Choroid plexus epithelial cell (primary cell): ENCODE results near the gene OTOP3.

Experiments
- DNase-seq: peaks from one replicate; pipeline ENCODE4 v3.0.0-alpha.2; 2010; ENCODE audit warnings: low read depth
- H3K4me3 ChIP-seq: 2 replicates; pipeline ENCODE4 v1.5.1; 2011; ENCODE audit warnings: low read depth, mild to moderate bottlenecking, control low read depth, low read length, moderate library complexity
- CTCF ChIP-seq: conservative IDR thresholded peaks from 2 replicates; pipeline ENCODE4 v1.5.1; 2011; ENCODE audit warnings: low read depth, mild to moderate bottlenecking, control low read depth, inconsistent platforms, low read length, moderate library complexity

The OTOP3 gene

GRCh38 chr17:74893936-74894671 lies 41.6 kb upstream of the OTOP3 start:
- H3K4me3 ChIP-seq, result no peak overlapping the region

GRCh38 chr17:74898376-74898946 lies 37.2 kb upstream of the OTOP3 start:
- no peak for DNase-seq
- no peak overlapping the region for H3K4me3 ChIP-seq
- TF ChIP-seq CTCF, result no peak

More at GRCh38 chr17:74893936-74894671, 41.6 kb upstream of the OTOP3 start:
- no peak for TF ChIP-seq CTCF
- DNase-seq, result no peak

- no peak overlapping the region for H3K4me3 ChIP-seq
- DNase-seq, result no peak
- TF ChIP-seq CTCF, result no peak
Observed at GRCh38 chr17:74900208-74900607, 35.5 kb upstream of the OTOP3 start.

GRCh38 chr17:74901353-74902135 lies 34.2 kb upstream of the OTOP3 start:
- DNase-seq, result no peak
- H3K4me3 ChIP-seq, result no peak overlapping the region
- TF ChIP-seq CTCF, result no peak

- TF ChIP-seq CTCF, result no peak
Observed at GRCh38 chr17:74903034-74903433, 32.7 kb upstream of the OTOP3 start.

GRCh38 chr17:74903671-74904070 lies 32.0 kb upstream of the OTOP3 start:
- H3K4me3 ChIP-seq, result no peak overlapping the region
- no peak for TF ChIP-seq CTCF
- no peak for DNase-seq

More at GRCh38 chr17:74903034-74903433, 32.7 kb upstream of the OTOP3 start:
- no peak overlapping the region for H3K4me3 ChIP-seq
- DNase-seq, result no peak
